WTC11 (cell line): ENCODE results near the gene BOD1. TPM values are rescaled to one million over a fixed set of nuclear protein-coding genes. Genes with fewer than 3 reads are reported as not detected.

Experiments used
- ATAC-seq: fragments of 200-7000 bp; cut with Tn5 transposase; 2 replicates; pipeline ENCODE4 v1.10.0; 2021; ENCODE audit warnings: mild to moderate bottlenecking, moderate library complexity
- CTCF ChIA-PET: fragments of 300-600 bp; sonication (Branson Sonifier 250); formaldehyde crosslinking; loops from one replicate; lab custom pipeline; 2021; ENCODE audit warnings: antibody characterized with exemption; lab: Charles Lee
- POLR2A ChIA-PET: fragments of 350-600 bp; sonication (Branson Sonifier 250); formaldehyde crosslinking; loops from one replicate; lab custom pipeline; 2021; ENCODE audit warnings: antibody characterized with exemption; lab: Charles Lee
- DNase-seq: peaks from one replicate; pipeline ENCODE4 v3.0.0; 2021; ENCODE audit warnings: low spot score
- H3K27ac Mint-ChIP-seq: 2 replicates; pipeline ENCODE4 v1.8.0; 2021; ENCODE audit warnings: mixed read lengths
- H3K27me3 Mint-ChIP-seq: 2 replicates; pipeline ENCODE4 v1.8.0; 2021; ENCODE audit warnings: low read depth, mild to moderate bottlenecking, moderate library complexity, mixed read lengths
- H3K36me3 Mint-ChIP-seq: 2 replicates; pipeline ENCODE4 v1.8.0; 2021; ENCODE audit warnings: mixed read lengths
- H3K4me1 Mint-ChIP-seq: 2 replicates; pipeline ENCODE4 v1.8.0; 2022; ENCODE audit warnings: mixed read lengths
- H3K4me3 Mint-ChIP-seq: 2 replicates; pipeline ENCODE4 v1.8.0; 2021; ENCODE audit warnings: mild to moderate bottlenecking, moderate library complexity, mixed read lengths
- H3K9me3 Mint-ChIP-seq: 2 replicates; pipeline ENCODE4 v1.8.0; 2021; ENCODE audit warnings: mixed read lengths
- ARID4B ChIP-seq: sonication (generic); formaldehyde crosslinking; IDR thresholded peaks from 2 replicates; pipeline ENCODE4 v1.8.0; 2023; ENCODE audit warnings: missing genetic modification reagents, mild to moderate bottlenecking, borderline replicate concordance
- ATF2 ChIP-seq: sonication (generic); formaldehyde crosslinking; IDR thresholded peaks from 2 replicates; pipeline ENCODE4 v1.8.1; 2022; ENCODE audit warnings: low read depth, missing genetic modification reagents, borderline replicate concordance
- ATF3 ChIP-seq: sonication (generic); formaldehyde crosslinking; conservative IDR thresholded peaks from 2 replicates; pipeline ENCODE4 v1.8.1; 2022; ENCODE audit warnings: mild to moderate bottlenecking, missing genetic modification reagents
- ATF6 ChIP-seq: sonication (generic); formaldehyde crosslinking; IDR thresholded peaks from 2 replicates; pipeline ENCODE4 v1.8.1; 2023; ENCODE audit warnings: mild to moderate bottlenecking, missing genetic modification reagents
- CREB1 ChIP-seq: sonication (generic); formaldehyde crosslinking; IDR thresholded peaks from 2 replicates; pipeline ENCODE4 v1.8.0; 2023; ENCODE audit warnings: mild to moderate bottlenecking, missing genetic modification reagents
- ELF4 ChIP-seq: sonication (generic); formaldehyde crosslinking; IDR thresholded peaks from 2 replicates; pipeline ENCODE4 v1.8.1; 2022; ENCODE audit warnings: low read depth, mild to moderate bottlenecking, moderate library complexity, missing genetic modification reagents
- EMX1 ChIP-seq: fragments of 250-450 bp; sonication (Bioruptor Pico); IDR thresholded peaks from 2 replicates; pipeline ENCODE4 v1.8.0; 2021; ENCODE audit warnings: mild to moderate bottlenecking
- FOXJ3 ChIP-seq: sonication (generic); formaldehyde crosslinking; IDR thresholded peaks from 2 replicates; pipeline ENCODE4 v1.9.0; 2021; ENCODE audit warnings: missing genetic modification reagents, mild to moderate bottlenecking, borderline replicate concordance
- FOXP1 ChIP-seq: sonication (generic); formaldehyde crosslinking; IDR thresholded peaks from 2 replicates; pipeline ENCODE4 v1.8.0; 2022; ENCODE audit warnings: missing genetic modification reagents, mild to moderate bottlenecking, moderate library complexity, borderline replicate concordance
- JUN ChIP-seq: sonication (generic); formaldehyde crosslinking; IDR thresholded peaks from 2 replicates; pipeline ENCODE4 v1.8.0; 2023; ENCODE audit warnings: mild to moderate bottlenecking, missing genetic modification reagents
- KAT7 ChIP-seq: sonication (generic); formaldehyde crosslinking; IDR thresholded peaks from 2 replicates; pipeline ENCODE4 v1.8.1; 2023; ENCODE audit warnings: missing genetic modification reagents, mild to moderate bottlenecking, borderline replicate concordance
- MAX ChIP-seq: sonication (generic); formaldehyde crosslinking; IDR thresholded peaks from 2 replicates; pipeline ENCODE4 v1.8.0; 2022; ENCODE audit warnings: mild to moderate bottlenecking, missing genetic modification reagents
- MLX ChIP-seq: sonication (generic); formaldehyde crosslinking; IDR thresholded peaks from 2 replicates; pipeline ENCODE4 v1.8.1; 2023; ENCODE audit warnings: mild to moderate bottlenecking, missing genetic modification reagents, moderate library complexity
- MXD4 ChIP-seq: fragments of 250-450 bp; sonication (Bioruptor Pico); IDR thresholded peaks from 2 replicates; pipeline ENCODE4 v1.8.0; 2021; ENCODE audit warnings: mild to moderate bottlenecking, moderate library complexity, borderline replicate concordance
- NFE2L1 ChIP-seq: sonication (generic); formaldehyde crosslinking; IDR thresholded peaks from 2 replicates; pipeline ENCODE4 v1.8.1; 2023; ENCODE audit warnings: missing genetic modification reagents
- NFYB ChIP-seq: sonication (generic); formaldehyde crosslinking; conservative IDR thresholded peaks from 2 replicates; pipeline ENCODE4 v1.8.0; 2022; ENCODE audit warnings: low read depth, missing genetic modification reagents
- SMAD3 ChIP-seq: sonication (generic); formaldehyde crosslinking; IDR thresholded peaks from 2 replicates; pipeline ENCODE4 v1.8.0; 2022; ENCODE audit warnings: missing genetic modification reagents, mild to moderate bottlenecking, borderline replicate concordance
- ZNF232 ChIP-seq: sonication (generic); formaldehyde crosslinking; IDR thresholded peaks from 2 replicates; pipeline ENCODE4 v1.8.0; 2022; ENCODE audit warnings: mild to moderate bottlenecking, missing genetic modification reagents
- ZNF416 ChIP-seq: fragments of 250-450 bp; sonication (Bioruptor Pico); IDR thresholded peaks from 2 replicates; pipeline ENCODE4 v1.9.0; 2021; ENCODE audit warnings: mild to moderate bottlenecking, inconsistent platforms
- total RNA-seq: library from RNA; stranded (reverse); gene quantifications from 3 replicates; pipeline ENCODE4 v1.2.3, GENCODE V29; 2021

Gene BOD1
- total RNA-seq, 1 experiment from 2014 or later, result 120 TPM

GRCh38 chr5:173622183-173623047 is 6.0 kb upstream of the BOD1 start:
- POLR2A ChIA-PET, result interaction anchor here (0.6 kb wide), 1 partner anchor 110 kb away, joined by 4 read pairs; no protein-coding TSS in a partner anchor
- H3K4me3 Mint-ChIP-seq, result no peak overlapping the region
- no peaks in the 10 kb centered on the region for H3K27me3 Mint-ChIP-seq
- peak overlapping the region; percentile 52; the same call in 1 of the 2 replicates for H3K27ac Mint-ChIP-seq
- H3K9me3 Mint-ChIP-seq, result no peaks in the 10 kb centered on the region
- DNase-seq (no peak), ATAC-seq (no peak)
- peaks cover 39% of the 10 kb centered on the region for H3K4me1 Mint-ChIP-seq
- no peaks in the 10 kb centered on the region for H3K36me3 Mint-ChIP-seq
- TF ChIP-seq KAT7 (CRISPR knock-in tag), result no peak
- TF ChIP-seq JUN, result no peak
- no peak for TF ChIP-seq MAX
- TF ChIP-seq CREB1 (CRISPR knock-in tag), result no peak
- TF ChIP-seq NFE2L1 (CRISPR knock-in tag), result no peak
- TF ChIP-seq FOXP1 (CRISPR knock-in tag), result no peak
- TF ChIP-seq MXD4 (CRISPR knock-in tag), result no peak
- TF ChIP-seq ATF3 (CRISPR knock-in tag), result no peak
- TF ChIP-seq ARID4B (CRISPR knock-in tag), result no peak
- TF ChIP-seq MLX (CRISPR knock-in tag), result no peak
- no peak for TF ChIP-seq NFYB (CRISPR knock-in tag)
- no peak for TF ChIP-seq ATF2 (CRISPR knock-in tag)
- TF ChIP-seq EMX1 (CRISPR knock-in tag), result no peak
- CTCF ChIA-PET, result interaction anchor here (1.0 to 2.6 kb wide), 6 partner anchors 7 to 351 kb away, joined by 4 to 10 read pairs (median 4); no protein-coding TSS in a partner anchor

- ATAC-seq (no peak), DNase-seq (no peak)
- H3K36me3 Mint-ChIP-seq, result 0 out of 2 replicates have a peak, but pooled peaks cover under 1% of the 10 kb centered on the region
- H3K4me1 Mint-ChIP-seq, result peaks cover 32% of the 10 kb centered on the region
- H3K9me3 Mint-ChIP-seq, result no peaks in the 10 kb centered on the region
- no peak overlapping the region for H3K27ac Mint-ChIP-seq
- CTCF ChIA-PET, result interaction anchor here (2.6 kb wide), 1 partner anchor 9 kb away, joined by 10 read pairs; no protein-coding TSS in a partner anchor
- H3K27me3 Mint-ChIP-seq, result no peaks in the 10 kb centered on the region
- TF ChIP-seq ZNF416, result no peak
- TF ChIP-seq ARID4B (CRISPR knock-in tag), result no peak
- TF ChIP-seq FOXJ3 (CRISPR knock-in tag), result no peak
- no peak for TF ChIP-seq ZNF232 (CRISPR knock-in tag)
- no peak for TF ChIP-seq MAX
- TF ChIP-seq ATF6, result no peak
- TF ChIP-seq SMAD3 (CRISPR knock-in tag), result no peak
- TF ChIP-seq MXD4 (CRISPR knock-in tag), result no peak
- TF ChIP-seq ELF4 (CRISPR knock-in tag), result no peak
- TF ChIP-seq CREB1 (CRISPR knock-in tag), result no peak
- H3K4me3 Mint-ChIP-seq, result no peak overlapping the region
- POLR2A ChIA-PET, result no interaction called here
Observed at GRCh38 chr5:173620784-173621183, 4.3 kb upstream of the BOD1 start.
